HG02938 (cell line): Measurements from ENCODE around the gene CD72.

ENCODE experiments used
- ATAC-seq: cut with Tn5 transposase; IDR thresholded peaks from one replicate; pipeline ENCODE4 v1.9.1; 2021; ENCODE audit warnings: mild to moderate bottlenecking, moderate library complexity; ENCODE audit not compliant: unreplicated experiment

Gene CD72

GRCh38 chr9:35618325-35618727 is at the start of gene CD72:
CD72 (minus strand) TSS chr9:35618413; CDS start chr9:35618303, 110 bp downstream.
- no peak for ATAC-seq

GRCh38 chr9:35667939-35668338 is 49.7 kb upstream of the CD72 start:
- no peak for ATAC-seq

- ATAC-seq: no peak
Observed at GRCh38 chr9:35666549-35666948, 48.3 kb upstream of the CD72 start.

GRCh38 chr9:35666045-35666444 is 47.8 kb upstream of the CD72 start:
- ATAC-seq: no peak

GRCh38 chr9:35665471-35665818 is 47.2 kb upstream of the CD72 start:
- no peak for ATAC-seq

GRCh38 chr9:35664531-35665470 is 46.6 kb upstream of the CD72 start, which contains the start of gene ARHGEF39:
ARHGEF39 (minus strand) TSS chr9:35665195; CDS start chr9:35665169, 26 bp downstream.
- peak; percentile 65 for ATAC-seq

GRCh38 chr9:35662437-35662836 is 44.2 kb upstream of the CD72 start:
- ATAC-seq: no peak

GRCh38 chr9:35661756-35662350 is 43.6 kb upstream of the CD72 start:
- no peak for ATAC-seq

- no peak for ATAC-seq
Observed at GRCh38 chr9:35660966-35661415, 42.8 kb upstream of the CD72 start.

GRCh38 chr9:35659340-35659739 is 41.1 kb upstream of the CD72 start:
- ATAC-seq: no peak

- no peak for ATAC-seq
Observed at GRCh38 chr9:35658968-35659220, 40.7 kb upstream of the CD72 start.

GRCh38 chr9:35658137-35658967 is 40.1 kb upstream of the CD72 start, which contains the start of gene CCDC107:
CCDC107 (plus strand) TSS chr9:35658292; CDS start chr9:35658380, 88 bp downstream.
- peak; percentile 58 for ATAC-seq

GRCh38 chr9:35657546-35658136 is 39.4 kb upstream of the CD72 start, which contains the start of gene RMRP:
RMRP (minus strand) TSS chr9:35658019.
- peak; percentile 82 for ATAC-seq

GRCh38 chr9:35656831-35657545 is 38.8 kb upstream of the CD72 start:
- ATAC-seq: no peak

GRCh38 chr9:35656348-35656747 is 38.1 kb upstream of the CD72 start:
- no peak for ATAC-seq

- no peak for ATAC-seq
Observed at GRCh38 chr9:35653611-35654010, 35.4 kb upstream of the CD72 start.

- no peak for ATAC-seq
Observed at GRCh38 chr9:35652829-35653209, 34.6 kb upstream of the CD72 start.

GRCh38 chr9:35651956-35652828 is 34.0 kb upstream of the CD72 start:
- no peak for ATAC-seq
